Esophagus muscularis mucosa (tissue), 4 donors: Measurements from ENCODE around the gene LACTB. TPM values are rescaled to one million over a fixed set of nuclear protein-coding genes. Genes with fewer than 3 reads are reported as not detected.
A peak's percentile ranks its signal among the peaks of the same experiment; 100 is the strongest.

Source experiments
- DNase-seq: peaks from one replicate; pipeline ENCODE4 v3.0.0-alpha.2; 2017; ENCODE audit errors: extremely low spot score
- H3K27ac ChIP-seq, 4 donors: fragments of 200-600 bp; sonication (generic); replicated peaks in 1 of 4; 1 replicate in 3 of 4; 2 replicates in 1 of 4; pipeline ENCODE4 v1.5.1; 2016 to 2019; ENCODE audit warnings: mild to moderate bottlenecking in 1 of 4
- H3K27me3 ChIP-seq, 4 donors: fragments of 200-600 bp; sonication (generic); one replicate each; pipeline versions ENCODE4 v1.5.1 to v1.6.0; 2016 to 2019
- H3K36me3 ChIP-seq, 4 donors: fragments of 200-600 bp; sonication (generic); one replicate each; pipeline ENCODE4 v1.5.1; 2016 to 2019
- H3K4me1 ChIP-seq, 4 donors: fragments of 200-600 bp; sonication (generic); one replicate each; pipeline ENCODE4 v1.5.1; 2016 to 2019
- H3K4me3 ChIP-seq, 4 donors: fragments of 200-600 bp; sonication (generic); 1 replicate in 2 of 4; 2 replicates in 2 of 4; pipeline ENCODE4 v1.5.1; 2016 to 2019; ENCODE audit warnings: mild to moderate bottlenecking in 4 of 4, moderate library complexity in 1 of 4
- H3K9me3 ChIP-seq, 4 donors: fragments of 200-600 bp; sonication (generic); 1 replicate in 3 of 4; 2 replicates in 1 of 4; pipeline ENCODE4 v1.5.1; 2016 to 2019
- EP300 ChIP-seq: sonication (generic); formaldehyde crosslinking; IDR thresholded peaks from one replicate; pipeline ENCODE4 v1.6.1; 2017; ENCODE audit warnings: antibody characterized with exemption
- POLR2A ChIP-seq: fragments of 450-650 bp; IDR thresholded peaks from one replicate; pipeline ENCODE4 v1.6.1; 2017; ENCODE audit warnings: antibody characterized with exemption, moderate library complexity, mild to moderate bottlenecking, low read depth
- POLR2AphosphoS5 ChIP-seq, 2 donors: sonication (generic); formaldehyde crosslinking; IDR thresholded peaks; one replicate each; pipeline ENCODE4 v1.6.1; 2017; ENCODE audit warnings: antibody characterized with exemption in 2 of 2
- WGBS: methylation state at CpG from one replicate; pipeline ENCODE4 v1.1.5; 2018; 5-methylcytosine and 5-hydroxymethylcytosine counted together
- intact Hi-C: fragments of 100-400 bp; cut with DNase I; formaldehyde crosslinking; loops from one replicate; pipeline ENCODE4 v1.15.1; 2023
- total RNA-seq, 4 donors: library from RNA; depleted of rRNA; stranded (reverse); fragments of >200 nt; gene quantifications; one replicate each; pipeline versions ENCODE4 v1.1.0 to v1.2.1, GENCODE V29; 2016
- TF ChIP-seq, protein P1 (sequence below), 3 experiments: fragments of 200-600 bp in 2 of 3; fragments of 450-650 bp in 1 of 3; sonication (generic) in 2 of 3; IDR thresholded peaks; one replicate each; pipeline ENCODE4 v1.5.1; 2017 to 2019; ENCODE audit warnings: antibody characterized with exemption in 3 of 3, mild to moderate bottlenecking in 2 of 3, moderate library complexity in 1 of 3

LACTB gene
- total RNA-seq, 4 donors from 2014 or later, result 15.4 to 22.8 (median 18.7) TPM

DNA sequence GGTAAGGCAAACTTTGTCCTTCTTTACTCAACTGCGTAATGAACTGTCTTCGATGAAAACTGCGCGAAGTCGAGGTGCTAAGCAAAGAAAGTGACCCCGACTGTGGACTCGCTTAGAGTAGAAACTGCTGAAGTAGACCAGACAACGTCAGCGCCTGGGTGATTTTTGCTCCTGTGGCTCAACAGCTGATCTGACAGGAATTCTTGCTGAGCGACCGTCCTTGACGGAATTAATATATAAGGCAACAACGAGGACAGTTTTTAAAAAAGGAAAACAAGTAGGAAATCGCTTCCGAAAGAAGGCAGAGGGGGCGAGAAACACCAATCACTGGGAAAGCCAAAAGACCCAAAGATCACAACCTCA, 35.1 kb downstream of the LACTB start:
- Histone ChIP-seq H3K4me3 (peak overlapping the region; percentile 68 to 89 (median 82)), H3K4me1 (peaks cover 18 to 30% (median 25%) of the 10 kb centered on the region in 4 donors), H3K9me3 (no peaks in the 10 kb centered on the region), H3K27ac (peak overlapping the region; percentile 90 to 97 (median 94)), H3K36me3 (peaks cover 9 to 35% (median 25%) of the 10 kb centered on the region in 4 donors), H3K27me3 (no peaks in the 10 kb centered on the region)
- TF ChIP-seq EP300 (no peak), POLR2AphosphoS5 (IDR thresholded peaks at IDR 0.05) (no peak), POLR2A (no peak)
- TF ChIP-seq, protein P1, sequence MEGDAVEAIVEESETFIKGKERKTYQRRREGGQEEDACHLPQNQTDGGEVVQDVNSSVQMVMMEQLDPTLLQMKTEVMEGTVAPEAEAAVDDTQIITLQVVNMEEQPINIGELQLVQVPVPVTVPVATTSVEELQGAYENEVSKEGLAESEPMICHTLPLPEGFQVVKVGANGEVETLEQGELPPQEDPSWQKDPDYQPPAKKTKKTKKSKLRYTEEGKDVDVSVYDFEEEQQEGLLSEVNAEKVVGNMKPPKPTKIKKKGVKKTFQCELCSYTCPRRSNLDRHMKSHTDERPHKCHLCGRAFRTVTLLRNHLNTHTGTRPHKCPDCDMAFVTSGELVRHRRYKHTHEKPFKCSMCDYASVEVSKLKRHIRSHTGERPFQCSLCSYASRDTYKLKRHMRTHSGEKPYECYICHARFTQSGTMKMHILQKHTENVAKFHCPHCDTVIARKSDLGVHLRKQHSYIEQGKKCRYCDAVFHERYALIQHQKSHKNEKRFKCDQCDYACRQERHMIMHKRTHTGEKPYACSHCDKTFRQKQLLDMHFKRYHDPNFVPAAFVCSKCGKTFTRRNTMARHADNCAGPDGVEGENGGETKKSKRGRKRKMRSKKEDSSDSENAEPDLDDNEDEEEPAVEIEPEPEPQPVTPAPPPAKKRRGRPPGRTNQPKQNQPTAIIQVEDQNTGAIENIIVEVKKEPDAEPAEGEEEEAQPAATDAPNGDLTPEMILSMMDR (IDR thresholded peaks at IDR 0.05), result no peak
- DNase-seq, result peak; percentile 90
- under 1% methylated on average over 16 of the region's 16 CpGs for WGBS
- intact Hi-C loops, result loop anchor here (10.0 kb wide), 1 partner anchor 118 kb away; the partner anchor contains the start of gene APH1B

DNA sequence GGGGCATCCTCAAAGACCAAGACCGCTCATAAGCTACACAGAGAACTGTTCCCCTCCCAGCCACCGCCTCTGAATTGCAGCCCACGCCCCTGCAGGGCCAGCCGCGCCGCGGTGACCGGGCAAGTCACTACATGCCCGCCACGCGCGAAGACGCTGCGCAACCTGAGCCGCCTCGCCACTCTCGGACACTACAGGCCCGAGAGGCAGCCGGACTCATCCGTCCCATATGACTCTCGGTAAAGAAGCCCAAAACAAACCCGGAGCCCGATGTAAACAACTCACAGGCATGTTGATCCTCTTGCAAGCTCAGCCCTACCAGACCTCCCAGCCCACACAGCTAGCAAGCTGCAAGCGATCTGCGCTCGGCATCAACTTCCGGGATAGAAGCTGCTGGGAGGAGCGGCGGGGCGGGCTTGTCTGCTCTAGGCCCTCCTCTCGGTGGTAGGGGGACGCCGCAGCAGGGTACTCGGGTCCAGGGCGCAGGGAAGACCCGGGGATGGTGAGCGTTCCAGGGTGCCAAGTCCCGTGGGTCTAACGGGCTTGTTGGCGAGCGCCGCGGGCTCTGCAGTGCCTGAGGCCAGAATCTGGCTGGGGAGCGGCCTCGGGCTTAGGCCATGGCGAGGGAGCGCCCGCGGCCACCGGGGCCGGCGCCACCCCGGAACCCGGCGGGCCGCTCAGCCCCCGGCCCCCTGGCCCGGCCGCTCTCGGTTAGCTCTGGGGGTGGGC, 35.6 kb downstream of the LACTB start, which contains the start of gene RPS27L:
Gene RPS27L, minus strand, starts transcription at position 360 of the 726 bp plus-strand sequence. Its CDS starts 72 bp downstream, at position 288.
- Histone ChIP-seq H3K4me1 (peaks cover 18 to 30% (median 25%) of the 10 kb centered on the region in 4 donors), H3K4me3 (peak within 1 kb of the TSS; percentile 68 to 89 (median 82)), H3K27me3 (no peaks in the 10 kb centered on the region), H3K36me3 (peaks cover 9 to 29% (median 20%) of the 10 kb centered on the region in 4 donors), H3K9me3 (no peaks in the 10 kb centered on the region), H3K27ac (peak within 1 kb of the TSS; percentile 90 to 97 (median 94))
- intact Hi-C loops, result loop anchor here (10.0 kb wide), 1 partner anchor 118 kb away; the partner anchor contains the start of gene APH1B
- TF ChIP-seq, protein P1 (IDR thresholded peaks at IDR 0.05), result peak in 1 of 3 experiments; percentile 2
- TF ChIP-seq POLR2AphosphoS5 (IDR thresholded peaks at IDR 0.05) (peak; percentile 87 to 92), POLR2A (peak; percentile 70), EP300 (no peak)
- WGBS, result 2% methylated on average over 28 of the region's 60 CpGs
- peak; percentile 97 for DNase-seq

DNA sequence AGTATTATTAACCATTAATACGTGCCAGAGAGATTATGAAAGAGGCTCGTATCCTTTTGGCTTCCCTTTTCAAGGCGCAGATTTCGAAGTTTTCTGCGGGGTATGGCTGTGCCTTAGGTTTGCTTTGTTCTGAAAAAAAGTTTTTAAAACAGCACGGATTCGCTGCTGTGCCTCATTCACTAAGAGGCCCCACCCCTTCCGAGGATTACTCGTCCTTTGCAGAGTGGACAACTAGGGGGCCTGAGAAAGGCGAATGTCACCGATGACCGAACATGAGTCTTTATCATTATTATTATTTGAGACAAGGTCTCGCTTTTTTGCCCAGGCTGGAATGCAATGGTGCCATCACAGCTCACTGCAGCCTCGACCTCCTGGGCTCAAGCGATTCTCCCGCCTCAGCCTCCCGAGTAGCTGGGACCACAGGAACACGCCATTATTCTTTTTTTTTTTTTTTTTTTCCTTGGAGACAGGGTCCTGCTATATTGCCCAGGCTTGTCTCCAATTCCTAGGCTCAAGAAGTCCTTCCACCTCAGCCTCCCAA, 36.3 kb downstream of the LACTB start:
- 7% methylated on average over 18 of the region's 18 CpGs for WGBS
- DNase-seq, result no peak
- Histone ChIP-seq H3K27ac (peak overlapping the region; percentile 90 to 97 (median 94)), H3K27me3 (no peaks in the 10 kb centered on the region), H3K4me1 (peaks cover 18 to 30% (median 25%) of the 10 kb centered on the region in 4 donors), H3K36me3 (peaks cover 6 to 22% (median 15%) of the 10 kb centered on the region in 4 donors), H3K4me3 (peak overlapping the region; percentile 68 to 89 (median 82)), H3K9me3 (no peaks in the 10 kb centered on the region)
- intact Hi-C loops, result loop anchor here (10.0 kb wide), 1 partner anchor 117 kb away; the partner anchor contains the start of gene APH1B
- TF ChIP-seq, protein P1 (IDR thresholded peaks at IDR 0.05), result peak in 1 of 3 experiments; percentile 27
- no peak for TF ChIP-seq EP300

DNA sequence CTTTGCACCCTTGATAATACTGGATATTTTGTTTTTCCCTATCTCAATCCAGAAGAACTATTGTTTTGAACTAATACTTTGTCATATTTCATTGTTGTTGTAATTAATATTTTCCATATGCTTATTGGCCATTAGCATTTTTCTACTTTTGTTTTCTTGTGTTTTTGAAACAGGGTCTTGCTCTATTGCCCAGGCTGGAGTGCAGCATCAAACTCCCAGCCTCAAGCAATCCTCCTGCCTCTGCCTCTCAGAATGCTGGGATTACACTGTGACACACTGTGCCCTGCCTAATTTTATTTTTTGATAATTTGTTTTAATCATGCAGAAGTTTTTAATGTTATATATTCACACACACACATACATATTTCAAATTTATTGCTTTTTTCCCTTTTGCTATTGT, 39.0 kb downstream of the LACTB start:
- no peak overlapping the region for H3K4me3 ChIP-seq
- DNase-seq, result no peak
- intact Hi-C loops, result loop anchor here (10.0 kb wide), 1 partner anchor 244 kb away; no protein-coding TSS in a partner anchor
- H3K4me1 ChIP-seq, result peaks cover 1 to 22% (median 17%) of the 10 kb centered on the region in 4 donors
- no peaks in the 10 kb centered on the region for H3K9me3 ChIP-seq
- H3K36me3 ChIP-seq, result no peaks in the 10 kb centered on the region
- H3K27ac ChIP-seq, result no peak overlapping the region
- H3K27me3 ChIP-seq, result no peaks in the 10 kb centered on the region
- TF ChIP-seq, protein P1 (IDR thresholded peaks at IDR 0.05), result no peak
- TF ChIP-seq EP300 (no peak), POLR2A (no peak), POLR2AphosphoS5 (IDR thresholded peaks at IDR 0.05) (no peak)
